ENCODE results near the gene IGFBP6.

GRCh38 chr12:53063708-53064612 is 33.5 kb upstream of the IGFBP6 start:
- TF ChIP-seq CTCF (IDR thresholded peaks at IDR 0.05; ENCODE audit: low read length) (no peak), EZH2 (optimal IDR thresholded peaks at IDR 0.05; ENCODE audit: low read depth, low read length) (no peak), EZH2phosphoT487 (IDR thresholded peaks at IDR 0.05; ENCODE audit: low read length) (no peak)
